Measurements from ENCODE around the gene ITSN2. TPM values are rescaled to one million over a fixed set of nuclear protein-coding genes. Genes with fewer than 3 reads are reported as not detected.

The ITSN2 gene
- total and polyA plus RNA-seq, 4 donors: 10.1 to 32.4 (median 21.6) TPM

- H3K27ac ChIP-seq (ENCODE audit: low read depth in 1 of 2, low read length in 2 of 2): no peak within 1 kb of the TSS
- DNase-seq (ENCODE audit: low spot score): no peak
- WGBS: 31% methylated on average over 46 of the region's 46 CpGs
Observed at GRCh38 chr2:24174851-24175277, 185.5 kb downstream of the ITSN2 start, which contains the start of gene FAM228A. Gene FAM228A, plus strand, starts transcription at chr2:24175053. Its CDS starts 428 bp downstream, at chr2:24175481.

GRCh38 chr2:24169023-24169422, 191.3 kb downstream of the ITSN2 start:
- Histone ChIP-seq H3K4me1 (ENCODE audit: control insufficient read depth in 4 of 4, insufficient read depth in 4 of 4, low read length in 3 of 4) (no peaks in the 10 kb centered on the region), H3K9ac (ENCODE audit: low read depth in 1 of 2, low read length in 2 of 2) (no peak overlapping the region), H3K27ac (ENCODE audit: low read depth in 1 of 2, low read length in 2 of 2) (no peak overlapping the region), H3K4me3 (ENCODE audit: low read depth in 1 of 3, low read length in 3 of 3) (no peak overlapping the region), H3K9me3 (ENCODE audit: control insufficient read depth in 4 of 4, low read length in 3 of 4) (no peaks in the 10 kb centered on the region), H3K27me3 (ENCODE audit: control insufficient read depth in 4 of 4, insufficient read depth in 4 of 4, low read length in 3 of 4) (no peaks in the 10 kb centered on the region), H3K36me3 (ENCODE audit: control insufficient read depth in 4 of 4, insufficient read depth in 3 of 4, low read depth in 1 of 4, low read length in 3 of 4) (no peaks in the 10 kb centered on the region)
- no peak for DNase-seq (ENCODE audit: low spot score)
- WGBS: 95% methylated on average over 5 of the region's 5 CpGs
- TF ChIP-seq FOXA1 (IDR thresholded peaks at IDR 0.05) (no peak), HNF4G (IDR thresholded peaks at IDR 0.05) (no peak)

More at GRCh38 chr2:24174851-24175277, 185.5 kb downstream of the ITSN2 start, which contains the start of gene FAM228A:
- peak within 1 kb of the TSS in 1 of 3 donors; percentile 14 for H3K4me3 ChIP-seq (ENCODE audit: low read depth in 1 of 3, low read length in 3 of 3)
- no peaks in the 10 kb centered on the region for H3K36me3 ChIP-seq (ENCODE audit: control insufficient read depth in 4 of 4, insufficient read depth in 3 of 4, low read depth in 1 of 4, low read length in 3 of 4)
- no peak for TF ChIP-seq TAF1 (conservative IDR thresholded peaks at IDR 0.05)
- TF ChIP-seq YY1 (IDR thresholded peaks at IDR 0.05): no peak
- TF ChIP-seq CTCF (IDR thresholded peaks at IDR 0.05; ENCODE audit: low read depth, low read length, missing input control): no peak
- H3K9me3 ChIP-seq (ENCODE audit: control insufficient read depth in 4 of 4, low read length in 3 of 4): peaks cover 0 to 4% (median 0%) of the 10 kb centered on the region in 4 donors
- H3K27me3 ChIP-seq (ENCODE audit: control insufficient read depth in 4 of 4, insufficient read depth in 4 of 4, low read length in 3 of 4): no peaks in the 10 kb centered on the region
- H3K9ac ChIP-seq (ENCODE audit: low read depth in 1 of 2, low read length in 2 of 2): no peak within 1 kb of the TSS
- no peaks in the 10 kb centered on the region for H3K4me1 ChIP-seq (ENCODE audit: control insufficient read depth in 4 of 4, insufficient read depth in 4 of 4, low read length in 3 of 4)

- Histone ChIP-seq H3K9me3 (ENCODE audit: control insufficient read depth in 4 of 4, low read length in 3 of 4) (no peaks in the 10 kb centered on the region), H3K27ac (ENCODE audit: low read depth in 1 of 2, low read length in 2 of 2) (no peak overlapping the region), H3K9ac (ENCODE audit: low read depth in 1 of 2, low read length in 2 of 2) (no peak overlapping the region), H3K4me3 (ENCODE audit: low read depth in 1 of 3, low read length in 3 of 3) (no peak overlapping the region), H3K36me3 (ENCODE audit: control insufficient read depth in 4 of 4, insufficient read depth in 3 of 4, low read depth in 1 of 4, low read length in 3 of 4) (no peaks in the 10 kb centered on the region), H3K27me3 (ENCODE audit: control insufficient read depth in 4 of 4, insufficient read depth in 4 of 4, low read length in 3 of 4) (no peaks in the 10 kb centered on the region), H3K4me1 (ENCODE audit: control insufficient read depth in 4 of 4, insufficient read depth in 4 of 4, low read length in 3 of 4) (no peaks in the 10 kb centered on the region)
- DNase-seq (ENCODE audit: low spot score): peak; percentile 43
- TF ChIP-seq REST (IDR thresholded peaks at IDR 0.05) (no peak), RAD21 (IDR thresholded peaks at IDR 0.05) (peak; percentile 60 to 83), HNF4A (conservative IDR thresholded peaks at IDR 0.05) (no peak), ATF3 (IDR thresholded peaks at IDR 0.05) (no peak), CTCF (IDR thresholded peaks at IDR 0.05; ENCODE audit: low read depth, low read length, missing input control) (peak; percentile 47)
- WGBS: 45% methylated on average over 8 of the region's 8 CpGs
Observed at GRCh38 chr2:24164416-24164973, 195.8 kb downstream of the ITSN2 start.
